GM19099 (cell line): ENCODE results near the gene METTL16.

Experiments
- POLR2A ChIP-seq: IDR thresholded peaks from 3 replicates; pipeline ENCODE4 v1.6.1; 2011; ENCODE audit warnings: low read depth; ENCODE audit not compliant: insufficient read length; ENCODE audit errors: extremely low read depth

The METTL16 gene, protein sequence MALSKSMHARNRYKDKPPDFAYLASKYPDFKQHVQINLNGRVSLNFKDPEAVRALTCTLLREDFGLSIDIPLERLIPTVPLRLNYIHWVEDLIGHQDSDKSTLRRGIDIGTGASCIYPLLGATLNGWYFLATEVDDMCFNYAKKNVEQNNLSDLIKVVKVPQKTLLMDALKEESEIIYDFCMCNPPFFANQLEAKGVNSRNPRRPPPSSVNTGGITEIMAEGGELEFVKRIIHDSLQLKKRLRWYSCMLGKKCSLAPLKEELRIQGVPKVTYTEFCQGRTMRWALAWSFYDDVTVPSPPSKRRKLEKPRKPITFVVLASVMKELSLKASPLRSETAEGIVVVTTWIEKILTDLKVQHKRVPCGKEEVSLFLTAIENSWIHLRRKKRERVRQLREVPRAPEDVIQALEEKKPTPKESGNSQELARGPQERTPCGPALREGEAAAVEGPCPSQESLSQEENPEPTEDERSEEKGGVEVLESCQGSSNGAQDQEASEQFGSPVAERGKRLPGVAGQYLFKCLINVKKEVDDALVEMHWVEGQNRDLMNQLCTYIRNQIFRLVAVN

GRCh38 chr17:2511462-2512369, at the start of gene METTL16:
TSS of gene METTL16 (minus strand) at chr17:2511888. CDS start at chr17:2502331, 9,557 bp downstream.
- peak; percentile 88 for TF ChIP-seq POLR2A

- no peak for TF ChIP-seq POLR2A
Observed at GRCh38 chr17:2560658-2561057, 49.0 kb upstream of the METTL16 start.

GRCh38 chr17:2551928-2552327, 40.2 kb upstream of the METTL16 start:
- TF ChIP-seq POLR2A = no peak

DNA sequence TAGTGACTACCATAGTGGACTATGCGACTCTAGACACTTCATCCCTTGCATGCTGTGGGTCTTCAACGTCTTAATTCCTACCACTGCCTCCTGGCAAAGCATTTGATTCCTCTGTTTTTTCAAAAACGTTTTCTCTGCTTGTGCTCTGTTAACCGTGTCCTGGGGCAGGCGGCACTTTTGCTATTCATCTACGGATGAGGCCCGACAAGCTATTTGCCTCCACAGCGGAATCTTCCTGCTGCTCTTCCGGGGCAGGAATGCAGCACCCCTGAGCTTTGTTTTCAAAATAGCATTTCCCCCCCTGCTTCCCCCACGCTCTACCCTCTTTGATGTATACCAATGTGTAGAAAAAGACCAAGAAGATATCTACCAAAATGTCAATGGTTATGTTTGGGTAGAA, 39.8 kb upstream of the METTL16 start:
- TF ChIP-seq POLR2A = no peak

DNA sequence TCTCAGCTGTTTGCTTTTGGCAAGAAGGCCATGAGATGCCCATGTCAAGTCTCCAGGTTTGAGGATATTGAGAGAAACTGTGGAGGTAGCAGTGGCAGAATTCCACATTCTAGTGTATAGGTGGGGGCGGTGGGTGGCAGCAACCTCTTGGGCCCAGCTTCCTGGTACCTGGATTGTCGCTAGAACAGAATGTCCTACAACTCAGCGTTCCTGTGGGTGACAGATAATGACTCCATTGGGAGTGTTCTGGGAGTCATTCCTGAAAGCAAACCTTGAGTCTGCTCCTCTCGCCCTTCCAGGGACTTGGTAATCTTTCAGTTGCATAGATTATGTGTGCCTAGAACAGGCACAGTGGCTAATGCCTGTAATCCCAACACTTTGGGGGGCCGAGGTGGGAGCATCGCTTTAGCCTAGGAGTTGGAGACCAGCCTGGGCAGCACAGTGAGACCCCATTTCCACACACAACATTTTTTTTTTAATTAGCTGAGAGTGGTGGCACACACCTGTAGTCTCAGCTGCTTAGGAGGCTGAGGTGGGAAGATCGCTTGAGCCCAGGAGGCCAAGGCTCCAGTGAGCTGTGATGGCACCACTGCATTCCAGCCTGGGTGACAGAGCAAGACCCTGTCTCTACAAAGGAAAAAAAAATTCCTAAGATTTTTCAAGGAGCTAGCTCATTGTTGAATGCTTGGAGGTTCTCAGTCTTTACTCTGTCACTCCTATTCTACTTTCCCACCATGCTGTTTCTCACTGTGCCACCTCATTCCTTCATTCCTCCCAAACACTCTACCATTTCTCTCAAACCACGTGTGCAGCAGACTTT, 37.9 kb upstream of the METTL16 start:
- TF ChIP-seq POLR2A = no peak

DNA sequence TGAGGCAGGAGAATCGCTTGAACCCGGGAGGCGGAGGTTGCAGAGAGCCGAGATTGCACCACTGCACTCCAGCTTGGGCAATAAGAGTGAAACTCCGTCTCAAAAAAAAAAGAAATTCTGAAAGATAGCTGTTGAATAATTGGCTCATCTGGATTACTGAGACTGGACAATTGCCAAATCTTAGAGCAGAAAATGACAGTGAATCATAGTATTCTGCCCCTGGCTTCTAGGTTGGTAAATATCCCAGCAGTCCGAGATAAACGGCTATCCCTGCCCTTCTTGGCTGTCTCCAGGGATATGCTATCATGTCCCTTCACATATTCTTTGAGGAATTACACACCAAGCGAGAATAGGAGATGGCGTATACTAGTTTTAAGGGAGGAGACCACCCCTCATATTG, 35.5 kb upstream of the METTL16 start:
- TF ChIP-seq POLR2A = no peak

- no peak for TF ChIP-seq POLR2A
Observed at GRCh38 chr17:2545393-2545792, 33.7 kb upstream of the METTL16 start.

GRCh38 chr17:2542456-2542855, 30.8 kb upstream of the METTL16 start:
- TF ChIP-seq POLR2A = no peak

DNA sequence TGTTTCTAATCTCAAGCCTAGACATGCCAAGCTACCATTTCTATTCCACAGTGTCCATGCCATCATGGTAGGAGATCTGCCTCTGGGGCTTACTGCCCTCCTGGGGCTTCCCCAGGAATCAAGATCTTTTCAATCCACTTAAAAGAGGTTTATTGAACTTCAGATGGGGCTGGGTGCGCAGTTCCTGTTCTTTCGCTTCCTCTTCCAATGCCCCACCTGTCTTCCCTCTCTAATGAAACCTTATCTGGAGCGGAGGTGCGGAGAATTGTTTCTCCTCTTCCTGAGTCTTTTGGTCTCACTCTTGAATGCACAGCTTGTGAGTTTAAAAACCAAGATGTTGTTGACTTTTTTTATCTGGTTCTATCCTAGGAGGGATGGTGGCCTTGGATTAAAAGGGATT, 30.4 kb upstream of the METTL16 start:
- no peak for TF ChIP-seq POLR2A

DNA sequence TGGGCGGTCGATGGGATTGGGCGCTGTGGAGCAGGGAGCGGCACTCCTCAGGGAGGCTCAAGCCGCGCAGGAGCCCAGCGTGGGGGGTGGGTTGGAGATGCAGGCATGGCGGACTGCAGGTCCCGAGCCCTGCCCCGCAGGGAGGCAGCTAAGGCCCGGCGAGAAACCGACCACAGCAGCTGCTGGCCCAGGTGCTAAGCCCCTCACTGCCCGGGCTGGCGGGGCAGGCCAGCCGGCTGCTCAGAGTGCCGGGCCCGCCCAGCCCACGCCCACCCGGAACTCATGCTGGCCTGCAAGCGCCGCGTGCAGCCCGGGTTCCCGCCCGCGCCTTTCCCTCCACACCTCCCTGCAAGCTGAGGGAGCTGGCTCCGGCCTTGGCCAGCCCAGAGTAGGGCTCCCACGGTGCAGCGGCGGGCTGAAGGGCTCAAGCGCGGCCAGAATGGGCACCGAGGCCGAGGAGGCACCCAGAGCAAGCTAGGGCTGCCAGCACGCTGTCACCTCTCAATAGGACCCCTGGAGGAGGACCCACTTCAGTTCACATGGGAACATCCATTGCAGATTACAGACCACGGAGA, 20.5 kb upstream of the METTL16 start:
- no peak for TF ChIP-seq POLR2A

DNA sequence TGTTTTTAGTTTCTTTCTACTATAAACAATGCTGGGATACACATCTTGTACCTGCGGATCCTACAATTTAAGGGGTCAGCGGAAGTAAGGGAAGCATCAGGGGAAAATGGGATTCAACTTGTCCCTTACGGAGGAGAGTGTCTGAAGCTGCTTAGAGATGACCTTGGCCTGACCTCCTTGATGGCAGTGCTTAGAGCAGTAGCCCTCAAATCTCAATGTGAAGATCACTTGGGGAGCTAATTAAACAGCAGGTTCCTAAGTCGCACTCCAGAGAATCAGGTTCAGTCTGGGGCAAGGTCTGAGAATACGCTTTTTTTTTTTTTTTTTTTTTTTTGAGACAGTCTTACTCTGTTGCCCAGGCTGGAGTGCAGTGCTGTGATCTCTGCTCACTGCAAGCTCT, 9.6 kb upstream of the METTL16 start:
- no peak for TF ChIP-seq POLR2A

GRCh38 chr17:2517539-2517938, 5.9 kb upstream of the METTL16 start:
- TF ChIP-seq POLR2A = no peak

GRCh38 chr17:2511138-2511461, 588 bp downstream of the METTL16 start:
- TF ChIP-seq POLR2A = no peak

DNA sequence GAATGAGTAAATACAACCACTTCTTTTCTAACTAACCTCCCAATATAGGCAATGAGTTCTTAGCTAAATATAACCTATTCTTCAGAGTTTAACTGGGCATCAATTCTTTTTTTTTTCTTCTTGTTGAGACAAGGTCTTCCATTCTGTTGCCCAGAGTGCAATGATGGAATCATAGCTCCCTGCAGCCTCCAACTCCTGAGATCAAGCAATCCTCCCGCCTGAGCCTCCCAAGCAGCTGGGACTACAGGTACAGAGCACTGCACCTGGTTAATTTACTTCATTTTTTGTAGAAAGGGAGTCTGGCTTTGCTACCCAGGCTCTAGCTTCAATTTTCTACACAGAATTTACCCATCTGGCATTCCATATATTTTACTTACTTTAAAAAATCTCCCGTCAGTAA, 1.1 kb downstream of the METTL16 start:
- TF ChIP-seq POLR2A = no peak
